Measurements from ENCODE around the gene DNAJC18. TPM values are rescaled to one million over a fixed set of nuclear protein-coding genes. Genes with fewer than 3 reads are reported as not detected.

DNAJC18 gene
- total RNA-seq, 4 donors from 2014 or later: 0.35 to 23.9 (median 3.4) TPM

GRCh38 chr5:139403418-139403786 is 35.9 kb downstream of the DNAJC18 start:
- DNase-seq: no peak
- Histone ChIP-seq H3K36me3 (no peaks in the 10 kb centered on the region), H3K9me3 (no peaks in the 10 kb centered on the region), H3K27ac (peak overlapping the region; percentile 79 to 95 (median 89)), H3K4me3 (peak overlapping the region; percentile 52 to 77 (median 56)), H3K4me1 (peaks cover 0 to 9% (median 4%) of the 10 kb centered on the region in 4 donors), H3K27me3 (no peaks in the 10 kb centered on the region)
- TF ChIP-seq CTCF (IDR thresholded peaks at IDR 0.05) (no peak), POLR2A (IDR thresholded peaks at IDR 0.05) (peak in 1 of 2 donors; percentile 4)

- no peak overlapping the region for H3K4me3 ChIP-seq
- no peaks in the 10 kb centered on the region for H3K9me3 ChIP-seq
- H3K27ac ChIP-seq: peak overlapping the region in 1 of 4 donors; percentile 95
- TF ChIP-seq POLR2A (IDR thresholded peaks at IDR 0.05): no peak
- peak in 5 of 6 experiments; percentile 10 to 43 (median 30) for TF ChIP-seq CTCF (IDR thresholded peaks at IDR 0.05)
- peaks cover 0 to 9% (median 4%) of the 10 kb centered on the region in 4 donors for H3K4me1 ChIP-seq
- no peaks in the 10 kb centered on the region for H3K36me3 ChIP-seq
- no peak for DNase-seq
- H3K27me3 ChIP-seq: no peaks in the 10 kb centered on the region
These were observed 36.7 kb downstream of the DNAJC18 start for GRCh38 chr5:139402561-139403158.

GRCh38 chr5:139401546-139401945 is 37.8 kb downstream of the DNAJC18 start:
- no peak for DNase-seq
- Histone ChIP-seq H3K9me3 (no peaks in the 10 kb centered on the region), H3K36me3 (no peaks in the 10 kb centered on the region), H3K4me3 (no peak overlapping the region), H3K27ac (no peak overlapping the region), H3K27me3 (no peaks in the 10 kb centered on the region), H3K4me1 (peaks cover 0 to 9% (median 4%) of the 10 kb centered on the region in 4 donors)
- TF ChIP-seq CTCF (IDR thresholded peaks at IDR 0.05) (no peak), POLR2A (IDR thresholded peaks at IDR 0.05) (no peak)

GRCh38 chr5:139399501-139400121 is 39.7 kb downstream of the DNAJC18 start:
- Histone ChIP-seq H3K4me1 (peaks cover 0 to 17% (median 4%) of the 10 kb centered on the region in 4 donors), H3K27ac (no peak overlapping the region), H3K9me3 (no peaks in the 10 kb centered on the region), H3K36me3 (no peaks in the 10 kb centered on the region), H3K4me3 (no peak overlapping the region), H3K27me3 (no peaks in the 10 kb centered on the region)
- peak in 1 of 3 donors; percentile 38 for DNase-seq
- no peak for TF ChIP-seq CTCF (IDR thresholded peaks at IDR 0.05)
- TF ChIP-seq POLR2A (IDR thresholded peaks at IDR 0.05): no peak

- Histone ChIP-seq H3K36me3 (no peaks in the 10 kb centered on the region), H3K4me1 (peaks cover 0 to 26% (median 6%) of the 10 kb centered on the region in 4 donors), H3K4me3 (no peak overlapping the region), H3K9me3 (no peaks in the 10 kb centered on the region), H3K27ac (no peak overlapping the region), H3K27me3 (peaks cover 0 to 8% of the 10 kb centered on the region in 2 donors)
- TF ChIP-seq POLR2A (IDR thresholded peaks at IDR 0.05) (no peak), CTCF (IDR thresholded peaks at IDR 0.05) (no peak)
- DNase-seq: peak in 1 of 3 donors; percentile 24
These were observed 41.4 kb downstream of the DNAJC18 start for GRCh38 chr5:139397921-139398320.
